Activated T-helper 17 cell treated with anti-CD3 and anti-CD28 coated beads, Interleukin-2, amount 50 U/mL, for 72 hours (primary cell): ENCODE results near the gene NFIB. TPM values are rescaled to one million over a fixed set of nuclear protein-coding genes. Genes with fewer than 3 reads are reported as not detected.

Experiments used
- ATAC-seq: fragments of 150-1000 bp; cut with Tn5 transposase; replicated peaks from 2 replicates; pipeline ENCODE4 v1.10.0; 2021; ENCODE audit warnings: mild to moderate bottlenecking, moderate library complexity
- H3K27ac Mint-ChIP-seq: one replicate; pipeline ENCODE4 v1.8.0; 2022; ENCODE audit warnings: mixed read lengths
- H3K27me3 Mint-ChIP-seq: one replicate; pipeline ENCODE4 v1.8.0; 2022; ENCODE audit warnings: mixed read lengths
- H3K36me3 Mint-ChIP-seq: one replicate; pipeline ENCODE4 v1.8.0; 2022; ENCODE audit warnings: low read depth, mild to moderate bottlenecking, mixed read lengths
- H3K4me1 Mint-ChIP-seq: one replicate; pipeline ENCODE4 v1.8.0; 2022; ENCODE audit warnings: mixed read lengths
- H3K4me3 Mint-ChIP-seq: one replicate; pipeline ENCODE4 v1.8.0; 2022; ENCODE audit warnings: mild to moderate bottlenecking, mixed read lengths
- H3K9me3 Mint-ChIP-seq: one replicate; pipeline ENCODE4 v1.8.0; 2022; ENCODE audit warnings: mixed read lengths
- total RNA-seq, 2 donors: library from RNA; stranded (reverse); gene quantifications; one replicate each; pipeline ENCODE4 v1.2.3, GENCODE V29; 2022

Gene NFIB
- total RNA-seq, 2 donors from 2014 or later: 0.15 TPM; not detected in 1

GRCh38 chr9:14107495-14107894 lies 206.4 kb downstream of the NFIB start:
- ATAC-seq: no peak
- Mint-ChIP-seq H3K4me1 (no peaks in the 10 kb centered on the region), H3K4me3 (no peak overlapping the region), H3K27ac (no peak overlapping the region), H3K27me3 (no peaks in the 10 kb centered on the region), H3K36me3 (no peaks in the 10 kb centered on the region), H3K9me3 (no peaks in the 10 kb centered on the region)

GRCh38 chr9:14106699-14107098 lies 207.2 kb downstream of the NFIB start:
- no peaks in the 10 kb centered on the region for H3K9me3 Mint-ChIP-seq
- H3K4me3 Mint-ChIP-seq: no peak overlapping the region
- no peak for ATAC-seq
- H3K4me1 Mint-ChIP-seq: no peaks in the 10 kb centered on the region
- H3K36me3 Mint-ChIP-seq: no peaks in the 10 kb centered on the region
- H3K27ac Mint-ChIP-seq: no peak overlapping the region
- no peaks in the 10 kb centered on the region for H3K27me3 Mint-ChIP-seq

- H3K9me3 Mint-ChIP-seq: no peaks in the 10 kb centered on the region
- no peaks in the 10 kb centered on the region for H3K36me3 Mint-ChIP-seq
- H3K4me1 Mint-ChIP-seq: no peaks in the 10 kb centered on the region
- no peak for ATAC-seq
- H3K27ac Mint-ChIP-seq: no peak overlapping the region
- H3K27me3 Mint-ChIP-seq: no peaks in the 10 kb centered on the region
- H3K4me3 Mint-ChIP-seq: no peak overlapping the region
These were observed 209.4 kb downstream of the NFIB start for GRCh38 chr9:14104496-14104895.

GRCh38 chr9:14103115-14103514 lies 210.8 kb downstream of the NFIB start:
- Mint-ChIP-seq H3K27me3 (no peaks in the 10 kb centered on the region), H3K4me3 (no peak overlapping the region), H3K4me1 (no peaks in the 10 kb centered on the region), H3K9me3 (no peaks in the 10 kb centered on the region), H3K36me3 (no peaks in the 10 kb centered on the region), H3K27ac (no peak overlapping the region)
- ATAC-seq: no peak

GRCh38 chr9:14099737-14100136 lies 214.2 kb downstream of the NFIB start:
- Mint-ChIP-seq H3K4me3 (no peak overlapping the region), H3K27me3 (no peaks in the 10 kb centered on the region), H3K27ac (no peak overlapping the region), H3K4me1 (no peaks in the 10 kb centered on the region), H3K9me3 (no peaks in the 10 kb centered on the region), H3K36me3 (no peaks in the 10 kb centered on the region)
- no peak for ATAC-seq

GRCh38 chr9:14098486-14099180 lies 215.3 kb downstream of the NFIB start:
- H3K27ac Mint-ChIP-seq: no peak overlapping the region
- H3K4me1 Mint-ChIP-seq: no peaks in the 10 kb centered on the region
- ATAC-seq: no peak
- H3K36me3 Mint-ChIP-seq: no peaks in the 10 kb centered on the region
- no peaks in the 10 kb centered on the region for H3K9me3 Mint-ChIP-seq
- H3K4me3 Mint-ChIP-seq: no peak overlapping the region
- no peaks in the 10 kb centered on the region for H3K27me3 Mint-ChIP-seq

GRCh38 chr9:14097666-14098415 lies 216.1 kb downstream of the NFIB start:
- Mint-ChIP-seq H3K4me3 (no peak overlapping the region), H3K4me1 (no peaks in the 10 kb centered on the region), H3K27me3 (no peaks in the 10 kb centered on the region), H3K9me3 (no peaks in the 10 kb centered on the region), H3K36me3 (no peaks in the 10 kb centered on the region), H3K27ac (no peak overlapping the region)
- ATAC-seq: no peak

GRCh38 chr9:14097215-14097614 lies 216.7 kb downstream of the NFIB start:
- ATAC-seq: no peak
- Mint-ChIP-seq H3K9me3 (no peaks in the 10 kb centered on the region), H3K36me3 (no peaks in the 10 kb centered on the region), H3K27ac (no peak overlapping the region), H3K4me1 (no peaks in the 10 kb centered on the region), H3K4me3 (no peak overlapping the region), H3K27me3 (no peaks in the 10 kb centered on the region)

GRCh38 chr9:14096258-14096922 lies 217.6 kb downstream of the NFIB start:
- H3K36me3 Mint-ChIP-seq: no peaks in the 10 kb centered on the region
- no peaks in the 10 kb centered on the region for H3K4me1 Mint-ChIP-seq
- H3K27ac Mint-ChIP-seq: no peak overlapping the region
- no peak overlapping the region for H3K4me3 Mint-ChIP-seq
- no peak for ATAC-seq
- no peaks in the 10 kb centered on the region for H3K27me3 Mint-ChIP-seq
- no peaks in the 10 kb centered on the region for H3K9me3 Mint-ChIP-seq

- H3K36me3 Mint-ChIP-seq: no peaks in the 10 kb centered on the region
- H3K27ac Mint-ChIP-seq: no peak overlapping the region
- no peak for ATAC-seq
- no peaks in the 10 kb centered on the region for H3K27me3 Mint-ChIP-seq
- no peaks in the 10 kb centered on the region for H3K4me1 Mint-ChIP-seq
- H3K4me3 Mint-ChIP-seq: no peak overlapping the region
- no peaks in the 10 kb centered on the region for H3K9me3 Mint-ChIP-seq
These were observed 218.7 kb downstream of the NFIB start for GRCh38 chr9:14095277-14095676.

- Mint-ChIP-seq H3K9me3 (no peaks in the 10 kb centered on the region), H3K27ac (no peak overlapping the region), H3K4me1 (no peaks in the 10 kb centered on the region), H3K36me3 (no peaks in the 10 kb centered on the region), H3K4me3 (no peak overlapping the region), H3K27me3 (no peaks in the 10 kb centered on the region)
- no peak for ATAC-seq
These were observed 219.4 kb downstream of the NFIB start for GRCh38 chr9:14094491-14094890.

- Mint-ChIP-seq H3K27me3 (no peaks in the 10 kb centered on the region), H3K27ac (no peak overlapping the region)
- no peak for ATAC-seq
These were observed 221.6 kb downstream of the NFIB start for GRCh38 chr9:14092344-14092743.

GRCh38 chr9:14089051-14089803 lies 224.7 kb downstream of the NFIB start:
- H3K27me3 Mint-ChIP-seq: no peaks in the 10 kb centered on the region
- ATAC-seq: no peak
- no peak overlapping the region for H3K4me3 Mint-ChIP-seq
- H3K4me1 Mint-ChIP-seq: no peaks in the 10 kb centered on the region
- H3K9me3 Mint-ChIP-seq: no peaks in the 10 kb centered on the region
- H3K27ac Mint-ChIP-seq: no peak overlapping the region
- no peaks in the 10 kb centered on the region for H3K36me3 Mint-ChIP-seq

More at GRCh38 chr9:14092344-14092743, 221.6 kb downstream of the NFIB start:
- H3K36me3 Mint-ChIP-seq: no peaks in the 10 kb centered on the region
- H3K9me3 Mint-ChIP-seq: no peaks in the 10 kb centered on the region
- no peak overlapping the region for H3K4me3 Mint-ChIP-seq
- H3K4me1 Mint-ChIP-seq: no peaks in the 10 kb centered on the region

- H3K4me3 Mint-ChIP-seq: no peak overlapping the region
- H3K4me1 Mint-ChIP-seq: no peaks in the 10 kb centered on the region
- no peak for ATAC-seq
- H3K36me3 Mint-ChIP-seq: no peaks in the 10 kb centered on the region
- no peaks in the 10 kb centered on the region for H3K9me3 Mint-ChIP-seq
- H3K27ac Mint-ChIP-seq: no peak overlapping the region
- no peaks in the 10 kb centered on the region for H3K27me3 Mint-ChIP-seq
These were observed 226.4 kb downstream of the NFIB start for GRCh38 chr9:14087576-14087975.
